Left ventricle myocardium inferior (tissue), 1 donor: ENCODE measurements around the gene RHOH. TPM values are rescaled to one million over a fixed set of nuclear protein-coding genes. Genes with fewer than 3 reads are reported as not detected.

Source experiments
- DNase-seq: peaks from one replicate; pipeline ENCODE4 v3.0.0-alpha.2; 2020
- H3K27ac ChIP-seq: fragments of 200-600 bp; replicated peaks from 2 replicates; pipeline ENCODE4 v1.8.0; 2021
- H3K27me3 ChIP-seq: fragments of 200-600 bp; 2 replicates; pipeline ENCODE4 v1.8.0; 2021; ENCODE audit warnings: low read depth
- H3K36me3 ChIP-seq: fragments of 200-600 bp; 2 replicates; pipeline ENCODE4 v1.8.0; 2021
- H3K4me1 ChIP-seq: fragments of 200-600 bp; 2 replicates; pipeline ENCODE4 v1.8.0; 2021
- H3K4me3 ChIP-seq: fragments of 200-600 bp; 2 replicates; pipeline ENCODE4 v1.8.0; 2021; ENCODE audit warnings: mild to moderate bottlenecking, moderate library complexity
- H3K9me3 ChIP-seq: fragments of 200-600 bp; replicated peaks from 2 replicates; pipeline ENCODE4 v1.8.0; 2021
- intact Hi-C: fragments of 100-400 bp; cut with micrococcal nuclease; formaldehyde crosslinking; loops from one replicate; pipeline ENCODE4 v1.11.0; 2022
- total RNA-seq: library from RNA; stranded (reverse); fragmentation: NEBNext Ultra II Directional; extraction: Animal tissue kit (Norgen Biotek cat#: 25700); gene quantifications from one replicate; pipeline ENCODE4 v1.2.1, GENCODE V29; 2021
- TF ChIP-seq, protein P1 (sequence below): fragments of 200-600 bp; IDR thresholded peaks from 2 replicates; pipeline ENCODE4 v1.8.0; 2021; ENCODE audit warnings: antibody characterized with exemption, mild to moderate bottlenecking, borderline replicate concordance
- donor health status: DM: no; HTN: yes; CAD: no; lungs with severe emphysema.

Gene RHOH
- total RNA-seq, 1 donor from 2014 or later = 0.41 TPM

GRCh38 chr4:40204507-40205258 is 7.9 kb downstream of the RHOH start:
- H3K27ac ChIP-seq = no peak overlapping the region
- peaks cover 24% of the 10 kb centered on the region for H3K27me3 ChIP-seq
- no peaks in the 10 kb centered on the region for H3K36me3 ChIP-seq
- H3K4me1 ChIP-seq = no peaks in the 10 kb centered on the region
- no peaks in the 10 kb centered on the region for H3K9me3 ChIP-seq
- TF ChIP-seq, protein P1, sequence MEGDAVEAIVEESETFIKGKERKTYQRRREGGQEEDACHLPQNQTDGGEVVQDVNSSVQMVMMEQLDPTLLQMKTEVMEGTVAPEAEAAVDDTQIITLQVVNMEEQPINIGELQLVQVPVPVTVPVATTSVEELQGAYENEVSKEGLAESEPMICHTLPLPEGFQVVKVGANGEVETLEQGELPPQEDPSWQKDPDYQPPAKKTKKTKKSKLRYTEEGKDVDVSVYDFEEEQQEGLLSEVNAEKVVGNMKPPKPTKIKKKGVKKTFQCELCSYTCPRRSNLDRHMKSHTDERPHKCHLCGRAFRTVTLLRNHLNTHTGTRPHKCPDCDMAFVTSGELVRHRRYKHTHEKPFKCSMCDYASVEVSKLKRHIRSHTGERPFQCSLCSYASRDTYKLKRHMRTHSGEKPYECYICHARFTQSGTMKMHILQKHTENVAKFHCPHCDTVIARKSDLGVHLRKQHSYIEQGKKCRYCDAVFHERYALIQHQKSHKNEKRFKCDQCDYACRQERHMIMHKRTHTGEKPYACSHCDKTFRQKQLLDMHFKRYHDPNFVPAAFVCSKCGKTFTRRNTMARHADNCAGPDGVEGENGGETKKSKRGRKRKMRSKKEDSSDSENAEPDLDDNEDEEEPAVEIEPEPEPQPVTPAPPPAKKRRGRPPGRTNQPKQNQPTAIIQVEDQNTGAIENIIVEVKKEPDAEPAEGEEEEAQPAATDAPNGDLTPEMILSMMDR = no peak
- intact Hi-C loops = no loop called here
- no peak for DNase-seq
- H3K4me3 ChIP-seq = no peak overlapping the region

DNA sequence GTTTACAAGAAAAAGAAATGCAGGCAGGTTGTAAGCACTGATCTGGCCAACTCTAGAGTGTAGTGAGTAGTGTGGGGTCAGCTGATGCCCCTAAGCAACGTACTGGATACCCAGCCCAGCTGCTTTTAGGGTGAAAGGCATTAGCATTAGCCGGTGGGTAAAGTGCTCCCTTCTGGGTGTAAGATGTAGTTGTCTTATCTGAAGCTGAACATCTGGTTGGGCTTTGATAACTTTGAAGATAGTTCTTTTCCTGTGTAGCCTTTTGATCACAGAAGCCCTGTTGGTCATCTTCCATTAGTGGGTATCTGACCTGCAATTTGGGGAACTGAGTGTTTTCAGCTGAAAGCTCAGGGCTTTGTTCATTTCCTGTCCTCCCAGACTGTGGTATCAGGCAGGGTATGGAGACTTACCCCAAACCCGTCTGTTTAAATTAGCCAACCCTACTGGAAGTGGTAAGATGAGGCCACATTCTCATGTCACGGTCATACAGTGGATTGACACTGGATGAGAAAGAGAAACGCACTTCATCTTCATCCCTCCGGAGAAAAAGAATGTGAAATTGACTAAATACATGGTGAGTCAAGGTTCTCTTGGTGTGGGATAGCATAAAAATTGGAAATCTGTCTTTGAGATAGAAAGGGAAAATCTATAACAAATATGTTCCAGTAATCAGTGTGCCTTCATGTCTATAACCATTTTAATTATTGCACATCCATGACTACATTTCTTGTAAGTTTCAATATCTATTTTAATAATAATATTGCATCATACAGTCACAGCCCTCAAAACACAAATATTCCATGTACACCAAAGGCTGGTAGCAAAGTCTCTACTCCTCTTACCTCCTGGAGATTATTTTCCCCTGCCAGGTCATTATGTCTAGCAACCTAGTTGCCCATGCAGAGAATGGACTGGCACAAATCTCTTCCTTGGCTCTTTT is 8.7 kb downstream of the RHOH start:
- no peaks in the 10 kb centered on the region for H3K9me3 ChIP-seq
- intact Hi-C loops = no loop called here
- no peak overlapping the region for H3K27ac ChIP-seq

GRCh38 chr4:40206426-40206825 is 9.6 kb downstream of the RHOH start:
- Histone ChIP-seq H3K27ac (no peak overlapping the region), H3K27me3 (peaks cover 8% of the 10 kb centered on the region), H3K4me1 (no peaks in the 10 kb centered on the region), H3K4me3 (no peak overlapping the region), H3K9me3 (no peaks in the 10 kb centered on the region), H3K36me3 (no peaks in the 10 kb centered on the region)
- intact Hi-C loops = no loop called here
- TF ChIP-seq, protein P1 = no peak
- no peak for DNase-seq

More for the DNA sequence above, 8.7 kb downstream of the RHOH start:
- Histone ChIP-seq H3K4me3 (no peak overlapping the region), H3K27me3 (peaks cover 16% of the 10 kb centered on the region), H3K4me1 (no peaks in the 10 kb centered on the region), H3K36me3 (no peaks in the 10 kb centered on the region)
- no peak for DNase-seq
- TF ChIP-seq, protein P1 = no peak

- no peaks in the 10 kb centered on the region for H3K4me1 ChIP-seq
- no peaks in the 10 kb centered on the region for H3K36me3 ChIP-seq
- no peak overlapping the region for H3K4me3 ChIP-seq
- intact Hi-C loops = no loop called here
- no peaks in the 10 kb centered on the region for H3K9me3 ChIP-seq
- no peak for DNase-seq
- H3K27ac ChIP-seq = no peak overlapping the region
- TF ChIP-seq, protein P1 = no peak
- H3K27me3 ChIP-seq = no peaks in the 10 kb centered on the region
Measured at GRCh38 chr4:40209401-40209800, 12.6 kb downstream of the RHOH start.

- TF ChIP-seq, protein P1 = no peak
- Histone ChIP-seq H3K4me1 (no peaks in the 10 kb centered on the region), H3K4me3 (no peak overlapping the region), H3K36me3 (no peaks in the 10 kb centered on the region), H3K27me3 (no peaks in the 10 kb centered on the region), H3K9me3 (no peaks in the 10 kb centered on the region), H3K27ac (no peak overlapping the region)
- no peak for DNase-seq
- intact Hi-C loops = no loop called here
Measured at GRCh38 chr4:40210776-40211175, 13.9 kb downstream of the RHOH start.
